Endothelial cell (in vitro differentiated cells): ENCODE data around the gene OXLD1. TPM values are rescaled to one million over a fixed set of nuclear protein-coding genes. Genes with fewer than 3 reads are reported as not detected.

Experiments
- DNase-seq: peaks from one replicate; pipeline ENCODE4 v3.0.0; 2021; ENCODE audit warnings: low spot score
- H3K27ac Mint-ChIP-seq: one replicate; pipeline ENCODE4 v1.8.0; 2021; ENCODE audit warnings: mixed read lengths, inconsistent platforms; ENCODE audit not compliant: unreplicated experiment
- H3K27me3 Mint-ChIP-seq: one replicate; pipeline ENCODE4 v1.8.0; 2021; ENCODE audit warnings: mild to moderate bottlenecking, moderate library complexity, mixed read lengths, inconsistent platforms; ENCODE audit not compliant: unreplicated experiment
- H3K36me3 Mint-ChIP-seq: one replicate; pipeline ENCODE4 v1.8.0; 2021; ENCODE audit warnings: mild to moderate bottlenecking, low read depth, mixed read lengths, inconsistent platforms; ENCODE audit not compliant: unreplicated experiment
- H3K4me1 Mint-ChIP-seq: one replicate; pipeline ENCODE4 v1.8.0; 2021; ENCODE audit warnings: mild to moderate bottlenecking, mixed read lengths, inconsistent platforms; ENCODE audit not compliant: unreplicated experiment
- H3K4me3 Mint-ChIP-seq: one replicate; pipeline ENCODE4 v1.8.0; 2021; ENCODE audit warnings: mild to moderate bottlenecking, mixed read lengths, inconsistent platforms; ENCODE audit not compliant: unreplicated experiment
- H3K9me3 Mint-ChIP-seq: one replicate; pipeline ENCODE4 v1.8.0; 2021; ENCODE audit warnings: mixed read lengths, inconsistent platforms; ENCODE audit not compliant: unreplicated experiment
- CTCF ChIP-seq: fragments of 200-600 bp; sonication (generic); IDR thresholded peaks from one replicate; pipeline ENCODE4 v1.5.0; 2021; ENCODE audit warnings: antibody characterized with exemption; ENCODE audit not compliant: unreplicated experiment
- long read RNA-seq: library from polyadenylated mRNA; unstranded; transcript quantifications from one replicate; pipeline ENCODE4 v2.0.0, GENCODE V29; 2020; ENCODE audit not compliant: unreplicated experiment
- total RNA-seq: library from RNA; stranded (reverse); fragmentation: NEBNext Ultra II Directional; extraction: Animal tissue kit (Norgen Biotek cat#: 25700); gene quantifications from one replicate; pipeline ENCODE4 v1.2.1, GENCODE V29; 2021; ENCODE audit not compliant: unreplicated experiment

OXLD1 gene
- total RNA-seq = 22.4 TPM
- long read RNA-seq, transcript OXLD1-206 (1 exons, 1,600 nt) = major isoform, 23 of 30 reads
- long read RNA-seq, partial matches to known transcripts = 0 of 30 reads
- long read RNA-seq, other reads (novel, unspliced or antisense) = 0 of 30 reads

- H3K36me3 Mint-ChIP-seq = peaks cover 28% of the 10 kb centered on the region
These were observed at the start of gene OXLD1, which contains the start of gene CCDC137 for GRCh38 chr17:81666342-81667191. Gene OXLD1, minus strand, starts transcription at chr17:81666605. Its CDS starts 28 bp downstream, at chr17:81666577. Gene CCDC137, plus strand, starts transcription at chr17:81666737. Its CDS starts 30 bp downstream, at chr17:81666767.

GRCh38 chr17:81715107-81715871 is 48.9 kb upstream of the OXLD1 start:
- no peak for DNase-seq
- Mint-ChIP-seq H3K9me3 (no peaks in the 10 kb centered on the region), H3K27me3 (peaks cover 8% of the 10 kb centered on the region), H3K27ac (no peak overlapping the region), H3K4me3 (no peak overlapping the region), H3K4me1 (peaks cover 9% of the 10 kb centered on the region), H3K36me3 (no peaks in the 10 kb centered on the region)
- TF ChIP-seq CTCF = no peak

More at GRCh38 chr17:81666342-81667191, at the start of gene OXLD1, which contains the start of gene CCDC137:
- Mint-ChIP-seq H3K27ac (peak within 1 kb of the TSS; percentile 98), H3K9me3 (no peaks in the 10 kb centered on the region), H3K4me1 (peaks cover 17% of the 10 kb centered on the region), H3K4me3 (peak within 1 kb of the TSS; percentile 94), H3K27me3 (peaks cover 10% of the 10 kb centered on the region)
- TF ChIP-seq CTCF = no peak
- DNase-seq = peak; percentile 97

GRCh38 chr17:81714412-81715106 is 48.2 kb upstream of the OXLD1 start:
- no peak for TF ChIP-seq CTCF
- H3K27ac Mint-ChIP-seq = no peak overlapping the region
- no peak for DNase-seq
- no peaks in the 10 kb centered on the region for H3K9me3 Mint-ChIP-seq
- peaks cover 8% of the 10 kb centered on the region for H3K27me3 Mint-ChIP-seq
- H3K4me3 Mint-ChIP-seq = no peak overlapping the region
- no peaks in the 10 kb centered on the region for H3K36me3 Mint-ChIP-seq
- peaks cover 13% of the 10 kb centered on the region for H3K4me1 Mint-ChIP-seq

GRCh38 chr17:81713556-81714411 is 47.4 kb upstream of the OXLD1 start:
- Mint-ChIP-seq H3K4me3 (no peak overlapping the region), H3K36me3 (peaks cover 3% of the 10 kb centered on the region), H3K4me1 (peaks cover 17% of the 10 kb centered on the region), H3K27ac (no peak overlapping the region), H3K27me3 (peaks cover 8% of the 10 kb centered on the region), H3K9me3 (no peaks in the 10 kb centered on the region)
- no peak for TF ChIP-seq CTCF
- no peak for DNase-seq
